ENCODE data around the gene SLC16A5.

Gene SLC16A5

GRCh38 chr17:75105126-75106080, 17.6 kb downstream of the SLC16A5 start:
- peak; percentile 80 for TF ChIP-seq CTCF (IDR thresholded peaks at IDR 0.05; ENCODE audit: low read depth, low read length)

GRCh38 chr17:75108193-75108592, 20.4 kb downstream of the SLC16A5 start:
- TF ChIP-seq CTCF (IDR thresholded peaks at IDR 0.05; ENCODE audit: low read depth, low read length), result no peak
- Histone ChIP-seq H3K9me3 (no peaks in the 10 kb centered on the region), H3K4me1 (no peaks in the 10 kb centered on the region), H3K4me3 (ENCODE audit: low read depth, low read length) (no peak overlapping the region), H3K27me3 (no peaks in the 10 kb centered on the region), H3K36me3 (no peaks in the 10 kb centered on the region)
- DNase-seq, result no peak

More at GRCh38 chr17:75105126-75106080, 17.6 kb downstream of the SLC16A5 start:
- Histone ChIP-seq H3K9me3 (no peaks in the 10 kb centered on the region), H3K27me3 (no peaks in the 10 kb centered on the region), H3K4me1 (no peaks in the 10 kb centered on the region), H3K36me3 (no peaks in the 10 kb centered on the region), H3K4me3 (ENCODE audit: low read depth, low read length) (no peak overlapping the region)
- DNase-seq, result peak; percentile 76

GRCh38 chr17:75109046-75109406, 21.3 kb downstream of the SLC16A5 start:
- Histone ChIP-seq H3K27me3 (no peaks in the 10 kb centered on the region), H3K4me1 (no peaks in the 10 kb centered on the region), H3K9me3 (no peaks in the 10 kb centered on the region), H3K4me3 (ENCODE audit: low read depth, low read length) (peak overlapping the region; percentile 87), H3K36me3 (no peaks in the 10 kb centered on the region)
- DNase-seq, result no peak
- no peak for TF ChIP-seq CTCF (IDR thresholded peaks at IDR 0.05; ENCODE audit: low read depth, low read length)

- Histone ChIP-seq H3K36me3 (no peaks in the 10 kb centered on the region), H3K4me3 (ENCODE audit: low read depth, low read length) (peak within 1 kb of the TSS; percentile 87), H3K9me3 (no peaks in the 10 kb centered on the region), H3K4me1 (no peaks in the 10 kb centered on the region), H3K27me3 (no peaks in the 10 kb centered on the region)
- TF ChIP-seq CTCF (IDR thresholded peaks at IDR 0.05; ENCODE audit: low read depth, low read length), result no peak
- peak; percentile 94 for DNase-seq
Observed at GRCh38 chr17:75109407-75110233, 21.9 kb downstream of the SLC16A5 start, which contains the start of gene ARMC7. Gene ARMC7, plus strand, starts transcription at chr17:75109969. Its CDS starts 320 bp downstream, at chr17:75110289.

GRCh38 chr17:75110234-75110937, 22.6 kb downstream of the SLC16A5 start:
- Histone ChIP-seq H3K9me3 (no peaks in the 10 kb centered on the region), H3K4me1 (no peaks in the 10 kb centered on the region), H3K4me3 (ENCODE audit: low read depth, low read length) (peak overlapping the region; percentile 87), H3K27me3 (no peaks in the 10 kb centered on the region), H3K36me3 (no peaks in the 10 kb centered on the region)
- no peak for DNase-seq
- TF ChIP-seq CTCF (IDR thresholded peaks at IDR 0.05; ENCODE audit: low read depth, low read length), result no peak
